C4-2B (cell line): ENCODE data around the gene ANAPC16.

ENCODE experiments used
- ZFX ChIP-seq: fragments of 450-650 bp; IDR thresholded peaks from 2 replicates; pipeline ENCODE4 v1.6.1; 2017
- TF ChIP-seq, protein P1 (sequence below): fragments of 450-650 bp; conservative IDR thresholded peaks from 2 replicates; pipeline ENCODE4 v1.5.1; 2017; ENCODE audit warnings: mild to moderate bottlenecking

DNA sequence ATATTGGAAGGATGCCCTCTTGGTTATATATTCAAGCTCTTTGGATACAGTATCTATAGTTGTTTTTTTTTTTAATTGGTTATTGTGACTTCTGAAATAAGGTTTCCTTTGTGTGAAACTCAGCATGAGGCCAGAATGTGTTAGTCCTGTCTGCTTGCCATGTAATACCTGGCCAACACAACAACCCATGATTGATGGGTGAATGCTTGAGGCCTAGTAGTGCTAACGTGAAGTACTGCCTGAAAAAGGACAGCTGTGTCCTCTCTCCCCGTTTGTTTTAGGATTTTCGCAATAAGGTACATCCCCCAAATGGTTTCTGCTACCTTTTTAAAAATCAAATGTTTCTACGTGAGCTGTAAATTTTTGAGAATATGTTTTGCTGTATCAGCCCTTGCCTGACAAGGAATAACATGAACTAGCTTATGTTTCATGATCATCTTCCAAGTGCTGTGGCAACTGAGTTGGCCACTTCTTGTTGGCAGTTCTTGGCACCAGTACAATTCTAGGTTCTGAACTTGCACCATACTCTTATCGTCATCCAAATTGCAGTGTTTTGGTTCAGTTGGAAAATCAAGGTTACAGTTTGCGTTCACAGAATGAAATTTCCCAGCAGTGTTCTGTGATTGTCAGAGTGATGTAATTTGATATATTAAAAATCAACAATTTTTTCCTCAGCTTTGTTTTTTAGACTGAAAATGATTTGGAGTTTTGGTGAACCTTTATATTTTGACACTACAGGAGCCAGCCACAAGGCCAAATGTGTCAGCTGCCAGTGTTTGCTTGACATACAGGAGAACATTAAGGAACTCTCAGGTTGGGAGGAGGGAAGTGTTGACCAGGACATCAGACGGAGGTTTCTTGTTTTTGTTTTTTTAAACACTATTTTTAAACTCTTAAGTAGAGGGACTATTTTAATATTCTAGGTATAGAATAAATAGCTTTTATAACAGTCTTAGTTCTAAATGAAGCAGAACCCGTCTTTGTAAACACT lies 13.7 kb downstream of the ANAPC16 start:
- TF ChIP-seq, protein P1, sequence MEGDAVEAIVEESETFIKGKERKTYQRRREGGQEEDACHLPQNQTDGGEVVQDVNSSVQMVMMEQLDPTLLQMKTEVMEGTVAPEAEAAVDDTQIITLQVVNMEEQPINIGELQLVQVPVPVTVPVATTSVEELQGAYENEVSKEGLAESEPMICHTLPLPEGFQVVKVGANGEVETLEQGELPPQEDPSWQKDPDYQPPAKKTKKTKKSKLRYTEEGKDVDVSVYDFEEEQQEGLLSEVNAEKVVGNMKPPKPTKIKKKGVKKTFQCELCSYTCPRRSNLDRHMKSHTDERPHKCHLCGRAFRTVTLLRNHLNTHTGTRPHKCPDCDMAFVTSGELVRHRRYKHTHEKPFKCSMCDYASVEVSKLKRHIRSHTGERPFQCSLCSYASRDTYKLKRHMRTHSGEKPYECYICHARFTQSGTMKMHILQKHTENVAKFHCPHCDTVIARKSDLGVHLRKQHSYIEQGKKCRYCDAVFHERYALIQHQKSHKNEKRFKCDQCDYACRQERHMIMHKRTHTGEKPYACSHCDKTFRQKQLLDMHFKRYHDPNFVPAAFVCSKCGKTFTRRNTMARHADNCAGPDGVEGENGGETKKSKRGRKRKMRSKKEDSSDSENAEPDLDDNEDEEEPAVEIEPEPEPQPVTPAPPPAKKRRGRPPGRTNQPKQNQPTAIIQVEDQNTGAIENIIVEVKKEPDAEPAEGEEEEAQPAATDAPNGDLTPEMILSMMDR, result no peak
- TF ChIP-seq ZFX, result no peak
